DND-41 (cell line): ENCODE data around the gene OTOGL.

ENCODE experiments used
- CTCF ChIP-seq: IDR thresholded peaks from 2 replicates; pipeline ENCODE4 v1.5.1; 2012; ENCODE audit warnings: borderline replicate concordance, low read length, moderate library complexity, mild to moderate bottlenecking; ENCODE audit not compliant: poor library complexity, severe bottlenecking; ENCODE audit errors: extremely low read depth
- EZH2 ChIP-seq: IDR thresholded peaks from 3 replicates; pipeline ENCODE4 v1.6.1; 2012; ENCODE audit warnings: borderline replicate concordance, low read depth, mild to moderate bottlenecking, moderate library complexity, low read length, inconsistent platforms; ENCODE audit not compliant: severe bottlenecking

GRCh38 chr12:80212938-80213645, 113.8 kb downstream of the OTOGL start:
- TF ChIP-seq CTCF (no peak), EZH2 (no peak)
